ENCODE data around the gene COL4A5.

Gene COL4A5

DNA sequence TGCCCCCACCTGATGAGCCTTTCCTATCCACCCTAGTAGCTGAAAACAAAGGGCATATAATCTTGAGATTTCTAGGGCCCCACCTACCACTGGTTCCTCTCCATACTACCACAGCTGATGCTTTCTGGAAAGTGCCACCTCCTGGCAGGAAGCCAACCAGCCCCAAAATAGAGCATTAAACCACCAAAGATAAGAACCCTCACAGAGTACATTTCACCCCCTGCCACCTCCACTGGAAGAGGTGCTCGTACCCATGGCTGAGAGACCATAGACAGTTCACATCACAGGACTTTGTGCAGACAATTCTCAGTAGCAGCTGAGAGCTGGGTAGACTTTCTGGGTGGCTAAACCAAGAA, 202.6 kb downstream of the COL4A5 start:
- DNase-seq: no peak

DNA sequence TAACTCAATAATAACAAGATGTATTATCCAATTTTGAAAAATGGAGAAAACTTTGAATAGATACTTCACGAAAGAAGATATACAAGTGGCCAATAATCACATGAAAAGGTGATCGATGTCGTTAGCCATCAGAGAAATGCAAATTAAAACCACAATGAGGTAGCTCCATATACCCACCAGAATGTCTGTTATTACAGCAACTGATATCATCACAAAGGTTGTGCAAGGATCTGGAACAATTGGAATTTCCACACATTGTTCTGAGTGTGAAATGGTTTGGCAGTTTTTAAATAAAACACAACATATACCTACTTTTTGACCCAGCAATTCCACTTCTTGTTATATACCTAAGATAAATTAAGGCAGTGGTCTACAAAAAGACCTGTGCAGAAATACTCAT, 225.1 kb downstream of the COL4A5 start:
- no peak for DNase-seq

DNA sequence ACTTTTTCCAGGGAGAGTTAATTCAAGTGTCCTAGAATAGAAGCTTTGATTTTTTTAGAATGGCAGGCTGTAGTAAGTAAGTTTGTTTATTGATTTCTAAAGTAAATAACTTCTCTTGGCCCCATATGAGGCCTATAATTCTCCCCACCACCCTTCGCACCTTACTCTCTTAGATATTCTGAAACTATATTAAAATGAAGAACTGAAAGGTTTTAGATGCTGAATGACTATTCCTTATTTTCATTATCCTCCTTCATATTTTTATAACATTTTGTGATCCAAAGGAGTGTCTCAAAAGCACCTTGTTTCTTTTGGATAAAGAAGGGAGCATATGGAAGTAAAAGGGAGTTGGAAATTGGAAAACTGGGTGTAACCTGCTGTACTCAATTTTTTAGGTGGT, 226.5 kb downstream of the COL4A5 start:
- no peak for DNase-seq

DNA sequence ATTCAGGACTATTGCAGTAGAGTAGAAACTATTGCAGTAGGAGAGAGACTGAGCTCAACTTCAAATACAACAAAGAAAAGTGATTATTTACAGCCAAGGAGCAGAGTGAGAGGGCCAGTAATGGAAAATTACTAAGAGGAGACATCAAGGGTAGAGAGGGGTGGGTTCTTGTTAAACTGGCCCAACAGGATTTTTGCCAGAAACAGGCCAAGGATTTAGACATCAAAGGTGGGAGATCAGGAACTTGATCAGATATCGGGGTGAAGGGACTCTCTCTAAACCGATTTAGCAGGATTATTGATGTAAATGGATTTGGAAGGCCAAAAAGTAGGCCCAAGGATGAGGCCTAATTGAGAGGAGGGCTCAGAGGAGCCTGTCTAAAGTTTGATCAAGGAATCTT, 231.9 kb downstream of the COL4A5 start:
- no peak for DNase-seq

DNA sequence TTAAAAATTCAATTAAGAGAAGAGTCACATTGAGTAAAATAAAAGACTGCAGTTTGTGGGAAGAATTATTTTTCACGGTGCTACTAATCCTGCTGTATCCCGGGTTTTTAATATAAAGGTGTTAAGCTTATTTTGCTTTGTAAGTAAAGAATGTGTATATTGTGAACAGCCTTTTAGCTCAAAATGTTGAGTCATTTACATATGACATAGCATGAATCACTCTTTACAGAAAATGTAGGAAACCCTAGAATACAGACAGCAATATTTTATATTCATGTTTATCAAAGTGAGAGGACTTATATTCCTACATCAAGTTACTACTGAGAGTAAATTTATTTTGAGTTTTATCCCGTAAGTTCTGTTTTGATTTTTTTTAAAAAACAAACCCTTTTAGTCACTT, 257.1 kb downstream of the COL4A5 start:
- DNase-seq: no peak

DNA sequence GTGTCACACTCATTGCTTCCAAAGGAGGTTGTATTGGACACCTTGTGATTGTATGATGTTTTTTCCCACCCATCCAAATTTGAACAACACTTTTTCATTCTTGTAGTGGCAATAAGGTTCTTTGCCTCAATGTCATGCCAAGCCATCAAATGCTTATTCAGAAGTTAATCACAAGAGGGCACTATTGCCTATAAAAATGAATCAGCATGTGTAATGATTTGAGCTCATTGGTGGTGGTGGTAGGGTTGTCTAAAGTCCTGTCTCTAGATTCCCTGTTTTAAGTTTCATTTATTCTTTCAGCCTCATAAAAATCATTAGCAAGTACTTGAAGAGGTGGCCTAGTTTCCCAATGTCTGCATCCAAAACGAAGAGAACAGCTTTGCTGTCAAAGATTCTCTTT, 259.7 kb downstream of the COL4A5 start:
- peak; percentile 30 for DNase-seq

DNA sequence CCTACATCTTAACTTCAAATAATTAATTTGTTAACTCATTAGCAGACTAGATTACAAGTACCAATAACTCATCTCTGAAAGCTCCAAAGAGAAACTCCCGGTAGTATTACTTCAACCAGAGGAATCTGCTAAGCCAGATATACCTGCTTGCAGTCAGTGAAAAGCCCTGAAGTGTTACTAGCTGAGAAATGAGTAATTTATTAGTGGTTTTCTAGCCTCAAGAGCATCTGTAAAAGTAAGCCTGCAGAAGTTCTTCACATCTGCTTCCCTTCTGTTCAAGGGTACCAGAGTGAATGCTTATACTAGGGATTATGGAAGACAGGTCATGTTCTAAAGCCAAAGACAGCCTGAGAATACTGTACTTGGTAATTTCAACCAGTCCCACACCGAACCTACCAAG, 262.0 kb downstream of the COL4A5 start:
- DNase-seq: no peak

DNA sequence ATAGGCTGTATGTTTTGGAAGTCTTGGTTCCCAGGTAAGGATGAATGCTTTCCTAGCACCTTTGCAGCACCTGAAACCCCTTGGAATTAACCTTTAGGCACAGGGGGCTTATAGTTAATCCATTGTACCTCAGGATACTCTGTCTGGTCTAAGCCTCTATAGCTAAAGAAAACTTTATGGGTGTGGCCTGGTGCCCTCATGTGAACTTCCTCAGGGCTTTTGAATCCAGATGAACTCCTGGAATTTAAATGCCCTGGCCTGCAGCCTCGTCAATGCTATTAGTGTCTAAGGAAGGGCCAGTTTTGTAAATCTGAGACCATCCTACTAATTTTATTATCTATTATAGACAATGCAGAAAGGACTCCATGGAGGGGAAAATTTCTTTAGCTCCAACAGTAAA, 262.9 kb downstream of the COL4A5 start:
- DNase-seq: no peak

DNA sequence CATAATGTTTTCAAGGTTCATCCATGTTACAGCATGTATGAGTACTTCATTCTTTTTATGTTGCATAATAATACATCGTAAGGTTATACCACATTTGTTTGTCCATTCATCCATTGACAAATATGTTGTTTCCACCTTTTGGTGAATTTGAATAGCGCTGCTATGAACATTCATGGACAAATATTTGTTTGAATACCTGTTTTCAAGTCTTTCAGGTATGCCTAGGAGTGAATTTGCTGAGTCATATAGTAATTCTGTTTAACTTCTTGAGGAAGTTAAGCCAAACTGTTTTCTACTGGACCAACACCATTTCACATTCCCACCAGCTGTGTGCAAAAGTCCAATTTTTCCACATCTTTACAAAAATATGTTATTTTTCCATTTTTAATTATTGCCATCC, 265.2 kb downstream of the COL4A5 start:
- DNase-seq: no peak

DNA sequence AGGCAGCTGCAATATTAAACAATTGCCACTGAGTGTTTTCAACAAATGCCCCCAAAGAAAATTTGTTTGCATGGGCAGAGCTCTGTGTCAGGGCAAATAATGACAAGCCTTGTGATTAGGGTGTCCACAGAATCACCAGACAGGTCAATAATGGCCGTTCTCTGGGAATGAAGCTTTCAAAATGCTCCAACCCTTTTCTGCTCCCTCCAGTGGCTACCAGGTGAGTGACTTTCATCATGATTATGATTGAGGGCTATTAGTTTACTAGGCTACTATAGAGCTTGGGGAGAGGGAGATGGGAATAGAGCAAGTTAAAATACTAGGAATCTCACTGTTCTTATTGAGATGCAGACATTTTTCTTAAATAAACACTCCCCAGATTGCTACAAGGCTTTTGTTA, 273.2 kb downstream of the COL4A5 start:
- DNase-seq: no peak

DNA sequence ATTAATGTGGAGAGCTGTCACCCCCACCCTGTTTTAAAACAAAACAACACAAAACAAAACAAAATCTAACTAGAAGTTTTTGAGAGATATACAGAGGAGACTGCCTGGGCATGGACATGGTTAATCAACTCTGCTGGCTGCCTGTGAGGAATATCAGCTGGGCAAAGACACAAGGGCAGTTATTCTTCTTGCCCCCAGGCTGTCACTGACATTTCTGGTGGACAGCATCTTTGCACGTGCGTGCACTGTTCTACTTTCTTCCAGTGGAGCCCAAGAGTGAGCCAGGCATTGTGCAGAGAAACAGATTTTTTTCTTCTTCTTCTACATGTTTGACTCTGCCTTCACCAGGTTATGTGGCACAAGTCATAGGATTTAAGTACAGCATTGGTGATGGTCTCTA, 282.9 kb downstream of the COL4A5 start:
- no peak for DNase-seq

DNA sequence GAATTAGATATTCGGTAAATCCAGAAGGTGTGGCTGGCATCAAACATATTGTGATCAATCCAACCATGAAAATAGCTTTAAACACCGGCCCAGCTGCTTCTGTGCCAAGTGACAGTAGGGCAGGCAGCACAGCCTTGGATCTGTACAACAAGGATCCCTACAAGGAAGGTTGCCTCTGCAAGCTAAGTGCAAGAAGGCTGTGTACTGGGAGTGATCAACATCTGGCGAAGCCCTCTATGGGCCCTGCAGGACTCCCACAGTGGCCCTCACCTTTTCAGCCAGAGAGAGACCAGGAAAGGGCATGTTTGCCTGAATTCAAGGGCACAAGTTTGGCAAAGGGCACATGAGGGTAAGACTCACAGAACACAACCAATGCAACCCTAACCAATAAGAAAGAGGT, 287.1 kb downstream of the COL4A5 start:
- no peak for DNase-seq

DNA sequence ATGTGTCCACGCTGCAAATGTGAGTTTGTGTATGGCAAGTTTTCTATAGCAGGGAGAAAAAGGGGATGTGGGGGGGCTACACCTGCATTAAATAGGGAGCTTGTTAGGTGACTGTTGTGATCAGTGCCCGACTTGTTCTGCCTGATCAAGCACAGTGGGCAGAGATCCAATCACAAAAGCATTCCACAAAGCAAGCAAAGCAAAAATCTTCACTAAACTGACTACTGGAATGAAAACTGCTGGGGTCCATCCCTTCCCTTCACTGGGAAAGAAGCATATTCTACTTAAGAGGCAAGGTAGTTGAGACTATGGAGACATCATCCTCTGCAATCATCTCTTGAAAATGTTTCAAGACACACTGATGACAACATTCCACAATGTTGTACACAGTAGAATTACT, 291.5 kb downstream of the COL4A5 start:
- no peak for DNase-seq

DNA sequence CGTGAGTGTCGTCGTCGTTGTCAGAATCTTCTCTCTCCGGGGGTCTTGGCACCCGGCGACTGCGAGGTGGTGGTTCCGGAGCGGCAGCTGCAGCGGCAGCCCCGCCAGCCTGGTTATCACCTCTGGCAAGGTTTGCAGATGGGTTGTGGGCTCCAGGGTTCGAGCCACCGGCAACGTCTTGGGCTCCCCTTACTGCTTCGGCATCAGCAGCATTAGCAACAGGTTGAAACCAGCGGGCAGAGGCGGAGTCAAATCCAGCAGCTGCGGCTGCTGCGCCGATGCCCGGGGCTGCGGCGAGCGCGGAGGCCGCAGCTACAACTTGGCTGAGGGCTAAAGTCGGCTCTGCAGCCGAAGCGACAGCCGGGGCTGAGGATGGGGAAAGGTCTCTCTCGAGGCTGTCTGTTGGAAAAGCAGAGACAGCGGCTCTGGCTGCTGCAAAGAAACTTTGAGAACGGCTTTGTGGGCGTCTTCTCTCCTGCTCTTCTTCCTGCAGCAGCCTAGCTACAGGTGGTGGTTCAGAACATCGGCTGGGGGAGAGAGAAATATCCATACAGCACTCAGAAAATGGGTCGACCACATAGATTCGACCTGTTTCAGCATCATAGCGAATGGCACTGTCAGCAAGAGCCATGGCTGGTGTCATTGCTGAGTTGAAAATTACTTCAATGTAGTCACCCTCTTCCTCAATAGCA, 293.1 kb downstream of the COL4A5 start:
- no peak for DNase-seq

DNA sequence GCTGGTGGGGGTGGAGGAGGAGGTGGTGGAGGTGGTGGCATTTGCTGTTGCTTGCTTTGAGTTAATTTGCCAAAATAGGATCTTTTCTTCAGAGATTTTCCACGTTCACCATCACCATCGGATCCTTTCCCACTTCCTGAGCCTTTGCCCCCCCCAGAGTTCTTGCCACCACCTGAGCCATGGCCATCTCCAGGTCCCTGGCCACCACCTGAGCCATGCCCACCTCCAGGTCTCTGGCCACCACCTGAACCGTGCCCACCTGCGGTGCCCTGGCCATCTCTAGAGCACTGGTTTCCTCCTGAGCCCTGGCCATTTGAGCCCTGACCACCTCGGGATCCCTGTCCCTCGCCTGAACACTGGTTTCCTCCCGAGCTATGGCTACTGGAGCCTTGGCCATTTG, 294.8 kb downstream of the COL4A5 start:
- no peak for DNase-seq

DNA sequence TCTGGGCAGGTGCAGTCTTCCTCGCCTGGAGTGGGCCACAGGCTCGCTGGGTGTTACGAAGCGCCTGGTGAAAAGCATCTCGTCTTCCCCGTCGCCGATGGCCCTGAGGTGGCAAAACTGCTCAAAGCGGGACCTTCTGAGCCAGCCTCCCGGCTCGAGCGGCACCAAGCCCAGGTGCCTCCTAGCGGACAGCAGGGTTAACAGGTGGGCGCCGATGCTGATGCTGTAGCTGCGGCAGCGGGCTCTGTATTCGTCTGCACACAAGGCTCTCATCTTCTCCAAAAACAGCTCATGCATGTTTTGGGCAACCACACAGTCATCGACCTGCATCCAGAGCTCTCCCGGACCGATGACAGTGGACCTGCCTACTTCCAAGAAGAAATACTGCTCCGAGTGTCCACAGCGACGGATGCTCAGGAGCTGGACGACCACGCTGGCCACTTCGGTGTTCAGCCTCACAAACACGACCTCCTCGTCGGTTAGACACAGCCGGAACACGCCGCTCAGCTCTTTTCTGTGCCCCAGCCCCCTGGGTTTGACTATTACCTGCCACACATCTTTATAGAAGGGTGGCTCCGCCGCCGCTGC, 295.5 kb downstream of the COL4A5 start:
- DNase-seq: no peak

DNA sequence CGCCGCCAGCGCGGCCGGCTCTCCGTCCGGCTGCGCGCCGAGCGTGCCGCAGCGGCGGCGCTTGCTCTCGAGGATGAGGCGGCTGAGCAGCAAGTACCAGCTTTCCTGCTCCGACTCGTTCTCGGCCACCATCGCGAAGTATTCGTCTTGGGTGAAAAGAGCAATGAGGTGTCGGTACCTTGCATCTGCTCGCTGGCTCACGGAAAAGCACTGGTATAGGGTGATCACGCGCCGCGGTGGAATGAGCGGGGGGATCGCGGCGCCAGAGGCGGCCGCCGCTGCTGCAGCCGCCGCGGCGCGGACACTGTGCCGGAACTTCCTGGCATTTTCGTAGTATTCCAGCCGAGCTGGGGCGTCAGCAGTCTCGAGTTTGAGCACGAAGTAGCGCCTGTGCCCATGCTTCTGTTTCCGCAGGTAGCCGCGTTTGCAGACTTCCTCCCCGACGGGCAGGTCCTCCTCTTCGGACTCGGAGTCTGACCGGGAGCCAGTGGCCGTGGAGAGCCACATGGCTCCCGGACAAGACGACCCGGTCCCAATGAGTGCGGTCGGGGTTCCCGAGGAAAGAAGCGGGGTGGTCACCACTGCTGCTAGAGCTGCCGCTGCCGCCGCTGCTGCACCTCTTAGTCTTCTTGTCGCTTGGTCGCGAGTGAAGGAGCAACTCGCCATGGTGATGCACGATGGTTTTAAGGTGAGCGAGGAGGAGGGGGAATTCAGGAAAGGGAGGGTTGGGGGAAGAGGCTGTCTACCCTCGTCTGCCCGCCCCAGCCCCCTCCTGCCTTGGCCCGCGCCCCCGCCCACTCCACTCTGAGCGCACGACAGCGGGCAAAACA, 296.3 kb downstream of the COL4A5 start:
- no peak for DNase-seq

DNA sequence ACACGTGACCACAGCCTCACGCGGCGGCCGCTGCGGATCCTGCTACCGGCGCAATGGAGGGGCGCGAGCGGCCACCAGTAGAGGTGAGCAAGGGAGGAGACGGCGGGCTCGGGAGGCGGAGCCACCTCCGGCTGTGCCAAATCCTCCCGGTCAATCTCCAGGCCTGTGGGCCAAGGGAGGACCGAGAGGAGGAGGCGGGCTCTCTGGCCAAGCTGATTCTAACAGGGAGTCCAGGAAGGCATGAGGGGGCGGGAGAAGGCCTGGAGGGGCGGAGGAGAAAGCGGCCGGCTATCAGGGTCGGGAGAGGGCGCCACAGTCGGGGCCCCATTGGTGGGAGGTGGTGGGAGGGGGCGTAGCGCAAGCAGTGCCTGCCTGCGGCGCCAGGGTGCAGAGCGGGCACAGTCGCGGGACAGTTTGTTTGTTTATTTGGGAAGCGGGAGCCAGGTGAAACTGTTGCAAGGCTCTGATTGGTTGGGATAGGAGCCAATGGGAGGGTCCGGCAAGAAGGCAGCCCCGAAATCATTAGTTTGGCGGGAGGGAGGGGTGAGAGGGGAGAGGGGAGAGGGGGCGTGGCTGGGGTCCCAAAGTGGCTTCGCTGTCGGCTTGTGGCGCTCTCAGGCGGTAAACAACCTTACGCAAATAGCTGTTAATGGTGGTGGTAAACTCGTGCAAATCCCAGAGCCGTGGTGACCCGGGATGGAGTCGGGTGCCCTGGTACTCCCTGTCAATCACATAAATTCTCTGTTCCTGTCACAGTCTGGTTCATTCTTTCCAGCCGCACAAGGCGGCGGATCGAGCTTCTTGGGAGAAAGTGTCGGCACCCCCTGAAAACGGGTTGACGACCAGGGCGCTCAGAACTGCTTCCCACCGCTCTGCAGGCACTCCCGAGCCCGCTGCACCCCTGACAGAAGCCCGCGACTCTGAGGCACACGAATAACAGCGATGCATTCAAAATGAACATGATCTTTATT, 297.2 kb downstream of the COL4A5 start, which contains the start of gene IRS4:
IRS4 (minus strand) TSS at position 55 of the 971 bp plus-strand sequence.
- no peak for DNase-seq

DNA sequence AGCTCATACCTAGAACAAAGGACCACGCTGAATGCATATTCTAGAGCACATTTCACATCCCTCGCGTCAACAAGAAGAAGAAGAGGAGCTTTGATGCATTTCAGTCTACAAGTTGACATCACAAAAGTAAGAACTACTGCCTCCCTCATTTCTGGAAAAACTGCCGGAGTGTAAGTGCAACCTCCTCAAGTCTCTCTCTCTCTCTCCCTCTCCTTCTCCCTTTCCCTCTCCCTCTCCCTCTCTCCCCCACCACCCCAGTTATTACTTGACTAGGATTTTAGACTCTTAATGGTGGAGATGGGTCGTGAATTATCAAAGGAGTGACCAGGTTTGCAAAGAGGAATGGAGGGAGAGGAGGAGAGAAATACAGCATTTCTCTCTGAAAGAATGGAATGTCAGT, 298.1 kb downstream of the COL4A5 start:
- DNase-seq: no peak

DNA sequence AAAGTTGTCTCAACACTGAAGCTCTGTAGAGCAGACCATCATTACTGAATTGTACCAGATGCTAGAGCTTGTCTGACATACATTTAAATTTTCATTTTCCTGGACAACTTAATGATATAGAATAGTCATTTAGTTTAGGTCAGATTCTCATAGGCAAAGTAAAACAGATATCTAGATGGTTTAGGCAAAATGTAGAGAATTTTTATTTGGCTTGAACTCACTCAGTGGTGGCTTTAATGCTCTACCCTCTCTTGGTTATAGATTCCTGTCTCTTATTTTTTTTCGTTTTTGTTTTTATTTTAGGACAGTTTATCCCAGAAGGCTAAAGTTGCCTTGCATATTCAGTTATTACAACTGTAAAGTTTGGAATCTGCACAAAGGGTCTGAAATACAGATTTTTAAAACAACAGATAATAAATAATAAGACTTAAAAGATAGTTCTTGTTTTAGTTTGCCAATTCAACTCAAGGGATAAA, 300.7 kb downstream of the COL4A5 start:
- no peak for DNase-seq

All from NCI-H1694 (cell line).